NCI-H146 (cell line): ENCODE measurements around the gene OLIG3.

Experiments used
- DNase-seq: peaks from one replicate; lab custom pipeline; 2025; lab: John Stamatoyannopoulos, UW

OLIG3 gene

DNA sequence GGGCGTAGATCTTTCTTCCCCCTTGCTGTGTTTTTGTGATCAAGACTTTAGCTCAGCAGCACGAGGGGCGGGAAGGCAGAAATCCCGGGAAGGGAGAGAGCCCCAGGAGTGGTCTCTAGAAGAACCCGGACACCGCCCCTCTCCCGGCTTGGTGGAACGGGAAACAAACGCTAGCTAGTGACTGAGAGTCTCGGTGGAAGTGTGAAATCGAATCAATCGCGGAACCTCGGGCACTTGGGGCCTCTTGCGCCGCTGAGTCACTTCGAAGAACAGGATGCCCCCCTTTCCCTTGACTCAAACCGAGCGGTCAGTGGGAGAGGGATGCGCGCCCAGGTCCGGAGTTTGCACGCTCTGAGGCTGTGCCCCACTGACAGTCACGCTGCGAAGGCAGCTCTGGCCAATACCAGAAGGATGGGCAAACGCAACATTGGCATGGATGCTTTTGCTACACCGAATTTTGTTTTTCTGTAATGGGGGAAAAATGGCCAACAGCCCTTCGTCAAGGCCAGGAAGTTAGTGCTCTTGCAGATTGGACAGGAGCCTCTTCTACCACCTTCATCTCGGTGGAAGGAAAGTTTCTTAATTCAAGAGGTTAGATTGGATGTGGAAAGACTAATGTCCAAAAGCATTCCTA, 1.6 kb upstream of the OLIG3 start:
- no peak for DNase-seq

DNA sequence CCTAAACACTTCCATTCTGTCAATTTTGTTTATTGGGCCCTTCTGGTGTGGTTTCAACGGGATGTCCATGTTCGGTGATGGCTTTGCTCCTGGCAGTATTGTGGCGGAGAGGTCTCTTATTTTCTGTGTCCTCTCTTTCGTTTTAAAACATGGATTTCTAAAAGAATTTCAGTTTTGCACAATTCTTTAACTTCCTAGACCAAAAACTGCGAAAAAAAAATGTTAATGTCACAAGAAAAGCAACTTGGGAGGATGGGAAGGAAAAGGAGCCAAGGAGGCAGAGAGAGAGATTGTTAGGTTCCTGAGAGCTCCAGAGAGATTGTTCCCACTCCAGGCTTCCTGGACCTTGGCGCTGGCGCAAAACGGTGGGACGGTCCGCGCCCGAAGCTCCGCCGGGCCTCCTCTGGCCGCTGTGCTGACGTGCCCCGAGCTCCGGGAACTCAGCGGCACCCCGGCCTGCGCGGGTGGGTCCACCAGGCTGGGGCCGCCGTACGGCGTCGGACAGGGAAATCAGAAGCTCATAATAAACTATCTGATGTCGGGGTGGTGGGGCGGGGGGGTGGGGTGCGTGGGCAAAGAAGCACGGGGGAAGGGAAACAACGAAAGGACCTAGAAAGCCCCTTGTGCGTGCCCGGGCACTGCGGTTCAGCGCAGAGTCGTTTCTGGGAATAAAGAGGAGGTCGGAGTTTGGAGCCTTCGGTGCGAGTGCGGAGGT, 951 bp upstream of the OLIG3 start:
- no peak for DNase-seq

- DNase-seq = no peak
Observed at GRCh38 chr6:137493218-137494038, 766 bp downstream of the OLIG3 start.

DNA sequence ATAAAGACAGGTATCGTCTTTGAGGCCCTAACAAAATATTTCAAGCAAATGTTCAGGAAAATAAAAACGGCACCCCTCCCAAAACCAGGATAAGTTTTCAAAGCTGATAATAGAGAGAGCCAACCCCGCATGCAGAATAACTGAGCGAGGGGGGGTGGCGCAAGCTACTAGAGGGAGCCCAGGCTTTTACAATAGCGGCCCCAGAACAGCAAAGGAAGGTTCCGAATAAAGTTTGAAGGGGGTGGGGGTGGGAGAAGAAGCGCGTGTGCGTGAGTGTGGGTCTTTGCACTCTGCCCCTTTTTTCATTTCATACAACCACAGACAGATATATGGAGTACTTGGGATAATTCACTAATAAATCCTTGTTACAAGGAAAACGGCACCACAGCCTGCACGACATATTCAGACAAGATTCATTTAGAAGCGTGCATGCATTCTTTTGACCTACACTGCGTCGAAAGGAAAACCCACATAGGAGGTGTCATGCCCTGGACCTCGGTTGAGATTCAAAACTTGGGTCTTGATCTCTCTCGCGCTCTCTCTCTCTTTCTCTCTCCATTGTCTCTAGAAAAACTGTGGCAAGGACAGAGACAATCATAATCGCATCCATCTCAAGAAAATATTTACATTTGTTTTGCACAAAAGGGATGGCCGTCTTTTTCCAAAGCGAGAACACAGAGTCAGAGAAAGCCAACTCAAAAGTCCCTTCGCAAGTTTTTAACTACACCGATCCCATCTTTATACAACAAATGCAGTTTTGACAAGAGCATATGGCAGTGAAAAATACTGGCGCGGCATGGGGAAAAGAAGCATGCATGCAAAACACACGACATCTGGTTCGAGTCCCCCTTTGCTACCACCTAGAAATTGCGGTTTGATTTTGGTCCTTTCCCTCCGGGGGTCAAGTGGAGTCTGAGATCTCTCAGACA, 1.6 kb downstream of the OLIG3 start:
- DNase-seq = no peak

GRCh38 chr6:137491478-137491877, 2.7 kb downstream of the OLIG3 start:
- no peak for DNase-seq

- no peak for DNase-seq
Observed at GRCh38 chr6:137490961-137491360, 3.2 kb downstream of the OLIG3 start.

DNA sequence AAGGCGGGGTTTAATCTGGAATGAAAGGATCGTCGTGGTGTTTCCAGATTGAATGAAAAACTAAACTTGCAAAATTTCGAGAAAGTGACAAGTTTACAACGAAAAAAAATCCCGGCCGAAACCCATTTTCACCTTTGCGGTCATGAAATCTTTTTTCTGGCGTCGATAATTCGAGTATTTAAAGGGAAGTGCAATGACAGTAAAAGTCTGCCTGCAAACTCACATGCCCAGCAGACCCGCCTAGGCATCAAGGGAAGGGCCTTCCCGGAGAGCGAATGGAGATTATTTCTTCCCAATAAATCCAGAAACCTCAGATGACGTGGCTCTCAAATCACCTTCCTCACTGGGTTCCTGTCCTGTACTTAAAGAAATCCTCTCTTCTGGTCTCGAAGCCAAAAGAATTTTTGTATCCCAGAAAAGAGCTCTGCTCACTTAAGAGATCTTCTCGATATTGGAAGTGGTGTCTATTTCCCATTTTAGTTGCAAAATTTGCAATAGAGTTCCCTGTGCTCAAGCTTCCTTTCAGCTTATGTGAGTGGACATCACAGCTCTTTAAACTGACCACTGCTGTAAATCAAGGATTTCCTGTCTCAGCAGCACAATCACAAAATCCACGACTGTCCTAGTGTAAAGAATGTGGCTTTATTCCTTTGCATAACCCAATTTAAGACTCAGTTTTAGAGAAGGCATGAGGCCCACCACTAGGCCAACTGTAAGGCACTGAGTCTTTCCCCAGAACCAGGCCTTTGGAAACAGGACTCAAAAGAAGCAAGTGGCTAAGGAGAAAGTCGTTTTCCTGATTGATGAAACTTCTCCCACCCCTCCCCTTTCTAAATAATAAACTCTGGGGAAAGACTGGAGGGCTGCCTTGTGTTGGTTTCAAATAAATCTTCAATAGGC, 3.9 kb downstream of the OLIG3 start:
- DNase-seq = no peak

DNA sequence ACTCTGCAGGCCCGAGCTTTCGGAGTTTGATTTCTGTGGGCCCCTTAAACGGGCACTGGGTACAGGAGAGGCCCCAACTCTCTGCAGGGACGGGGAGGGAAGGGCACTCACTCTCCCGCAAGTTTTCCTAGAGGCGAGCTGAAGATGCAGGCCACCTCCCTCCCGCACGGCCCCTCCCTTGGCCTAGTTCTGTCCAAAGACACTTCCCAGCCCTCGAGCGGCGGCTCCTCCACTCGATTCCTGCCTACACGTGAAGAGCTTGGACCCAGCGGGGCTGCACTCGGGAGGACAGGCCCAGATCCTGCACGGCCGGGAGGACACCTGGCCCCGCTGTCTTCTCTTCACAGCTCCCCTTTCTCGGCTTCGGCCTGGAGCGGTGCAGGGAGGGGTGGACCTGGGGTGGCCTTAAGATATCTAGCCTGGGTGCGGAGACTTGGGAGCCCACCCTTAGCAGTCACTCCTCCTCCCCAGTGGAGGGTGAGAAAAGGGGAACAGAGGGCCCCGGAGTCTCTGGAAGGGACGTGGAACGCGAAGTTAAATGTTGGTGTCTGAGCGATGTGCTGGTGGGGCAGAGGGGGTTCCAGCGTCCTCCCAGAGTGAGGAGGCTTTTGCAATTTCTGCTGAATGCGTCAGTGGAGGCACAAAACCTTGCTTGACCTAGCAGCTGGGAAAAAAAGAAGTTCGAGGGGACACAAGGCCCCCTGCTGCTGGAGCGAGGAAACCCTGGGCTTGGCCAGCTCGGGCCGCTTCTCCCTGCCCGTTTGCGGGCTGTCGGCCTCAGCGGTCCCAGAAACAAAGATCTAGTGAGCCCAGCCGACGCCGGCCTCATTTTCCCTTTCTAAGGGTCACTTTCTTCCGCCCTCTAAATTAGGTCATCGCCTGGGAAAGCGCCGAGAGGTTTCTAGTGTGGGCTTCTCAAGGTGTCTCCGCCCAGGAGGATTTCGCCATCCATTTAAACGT, 4.9 kb downstream of the OLIG3 start:
- DNase-seq = no peak

GRCh38 chr6:137488150-137489045, 5.8 kb downstream of the OLIG3 start:
- no peak for DNase-seq

GRCh38 chr6:137487869-137488149, 6.4 kb downstream of the OLIG3 start:
- DNase-seq = no peak

GRCh38 chr6:137487181-137487868, 6.9 kb downstream of the OLIG3 start:
- no peak for DNase-seq

GRCh38 chr6:137486416-137486815, 7.8 kb downstream of the OLIG3 start:
- no peak for DNase-seq

GRCh38 chr6:137480431-137480830, 13.8 kb downstream of the OLIG3 start:
- no peak for DNase-seq

- no peak for DNase-seq
Observed at GRCh38 chr6:137475103-137475502, 19.1 kb downstream of the OLIG3 start.

DNA sequence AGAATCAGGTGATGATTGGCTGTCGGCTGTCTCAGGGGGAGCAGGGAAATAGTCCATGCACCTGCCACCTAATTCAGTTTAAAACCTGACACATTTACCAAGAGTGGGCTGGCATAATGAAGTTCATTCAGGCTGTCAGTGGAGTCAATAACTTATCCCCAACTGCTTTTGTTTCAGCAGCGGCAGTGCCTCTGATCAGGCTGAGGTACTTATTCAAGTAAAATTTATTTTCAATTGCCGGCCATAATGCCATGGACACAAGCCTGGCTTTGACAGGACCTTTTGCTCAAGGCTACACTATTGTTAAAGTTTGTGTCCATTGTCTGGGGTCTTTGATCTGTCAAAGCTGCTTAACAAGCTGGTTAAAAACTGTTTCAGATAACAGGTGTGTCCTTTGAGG, 20.6 kb downstream of the OLIG3 start:
- DNase-seq = no peak

DNA sequence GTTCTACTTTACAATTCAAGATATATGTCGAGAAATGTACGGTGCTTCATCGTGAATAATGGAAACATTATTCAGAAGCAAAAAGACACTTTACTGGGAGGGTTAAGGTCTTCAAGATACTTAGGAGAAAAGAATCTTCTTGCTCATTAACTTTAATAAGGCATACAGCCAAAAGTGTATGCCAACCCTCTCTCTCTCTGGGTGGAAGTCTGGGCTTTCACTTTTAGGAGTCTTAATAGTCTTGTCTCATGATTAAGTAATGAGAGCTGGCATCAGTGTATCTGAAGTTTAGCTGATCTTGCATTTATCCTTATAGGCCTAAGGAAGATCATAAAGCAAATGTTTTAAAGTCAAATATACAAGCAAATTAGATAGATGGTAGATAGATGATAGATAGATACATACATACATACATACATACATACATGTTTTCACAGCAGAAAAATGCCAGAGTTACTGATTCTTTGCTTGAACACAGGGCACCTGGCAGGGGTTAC, 21.5 kb downstream of the OLIG3 start:
- no peak for DNase-seq

DNA sequence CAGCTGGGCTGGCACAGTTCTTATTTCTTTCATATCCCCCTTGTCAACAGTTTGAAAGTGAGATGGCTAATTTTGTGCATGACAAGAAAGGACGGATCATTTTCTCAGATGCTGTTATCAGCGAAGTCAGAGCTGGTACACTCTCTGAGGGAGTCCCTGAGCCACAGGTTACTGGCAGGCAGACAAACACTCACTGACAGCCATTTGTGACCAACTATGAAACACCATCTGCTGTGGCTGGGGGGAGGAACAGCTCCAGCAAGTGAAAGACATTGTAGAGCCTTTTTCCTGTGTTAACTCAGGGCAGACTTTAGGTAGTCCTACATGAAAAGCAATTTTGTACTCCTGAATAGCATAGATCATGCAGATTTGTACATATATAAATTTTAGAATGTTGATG, 22.2 kb downstream of the OLIG3 start:
- no peak for DNase-seq

DNA sequence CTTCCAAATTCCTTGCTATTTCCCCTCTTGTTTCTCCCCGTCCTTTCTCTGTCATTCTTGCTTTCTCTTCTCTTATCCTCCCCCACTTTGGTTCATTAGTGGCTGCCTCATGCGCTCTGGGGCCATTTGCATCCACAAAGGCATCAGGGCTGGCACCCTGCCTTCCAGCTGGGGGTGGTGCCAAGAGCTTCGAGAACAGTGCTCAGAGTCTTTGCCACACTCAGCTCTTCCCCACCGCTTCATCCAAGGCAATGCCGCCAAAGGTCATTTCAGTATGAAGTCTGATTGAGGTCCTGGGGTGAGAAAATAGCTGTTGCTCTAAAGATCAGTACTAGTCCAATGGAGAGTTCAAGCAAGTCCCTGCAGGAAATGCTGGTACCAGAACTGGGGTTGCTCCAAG, 22.7 kb downstream of the OLIG3 start:
- no peak for DNase-seq
